ENCODE results near the gene AP2A1.
A peak's percentile ranks its signal among the peaks of the same experiment; 100 is the strongest.

The AP2A1 gene

DNA sequence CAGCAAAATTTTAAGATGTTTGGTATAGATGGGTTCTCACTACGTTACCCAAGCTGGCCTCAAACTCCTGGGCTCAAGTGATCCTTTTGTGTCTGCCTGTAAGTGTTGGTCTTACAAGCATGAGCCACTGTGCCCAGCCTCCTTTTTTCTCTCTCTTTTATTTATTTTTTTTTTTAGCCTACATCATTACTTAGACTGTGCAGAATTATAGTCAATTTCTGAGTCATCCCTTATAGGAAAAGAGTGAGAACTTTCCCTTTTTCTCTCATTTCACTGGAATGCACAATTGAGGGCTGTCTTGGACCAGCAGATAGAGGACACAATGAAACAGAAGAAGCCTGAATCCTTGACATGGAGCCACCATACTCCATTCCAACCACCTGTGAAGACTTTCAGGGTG, 17.0 kb upstream of the AP2A1 start:
- TF ChIP-seq, protein P1, sequence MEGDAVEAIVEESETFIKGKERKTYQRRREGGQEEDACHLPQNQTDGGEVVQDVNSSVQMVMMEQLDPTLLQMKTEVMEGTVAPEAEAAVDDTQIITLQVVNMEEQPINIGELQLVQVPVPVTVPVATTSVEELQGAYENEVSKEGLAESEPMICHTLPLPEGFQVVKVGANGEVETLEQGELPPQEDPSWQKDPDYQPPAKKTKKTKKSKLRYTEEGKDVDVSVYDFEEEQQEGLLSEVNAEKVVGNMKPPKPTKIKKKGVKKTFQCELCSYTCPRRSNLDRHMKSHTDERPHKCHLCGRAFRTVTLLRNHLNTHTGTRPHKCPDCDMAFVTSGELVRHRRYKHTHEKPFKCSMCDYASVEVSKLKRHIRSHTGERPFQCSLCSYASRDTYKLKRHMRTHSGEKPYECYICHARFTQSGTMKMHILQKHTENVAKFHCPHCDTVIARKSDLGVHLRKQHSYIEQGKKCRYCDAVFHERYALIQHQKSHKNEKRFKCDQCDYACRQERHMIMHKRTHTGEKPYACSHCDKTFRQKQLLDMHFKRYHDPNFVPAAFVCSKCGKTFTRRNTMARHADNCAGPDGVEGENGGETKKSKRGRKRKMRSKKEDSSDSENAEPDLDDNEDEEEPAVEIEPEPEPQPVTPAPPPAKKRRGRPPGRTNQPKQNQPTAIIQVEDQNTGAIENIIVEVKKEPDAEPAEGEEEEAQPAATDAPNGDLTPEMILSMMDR (IDR thresholded peaks at IDR 0.05; ENCODE audit: low read depth, low read length): no peak
- in situ Hi-C loops (cut with HindIII; ENCODE audit: low sequenced_read_pairs): no loop called here
- H3K4me3 ChIP-seq (ENCODE audit: low read depth, low read length): no peak overlapping the region
- DNase-seq (ENCODE audit: low read depth, low spot score): peak; percentile 48

DNA sequence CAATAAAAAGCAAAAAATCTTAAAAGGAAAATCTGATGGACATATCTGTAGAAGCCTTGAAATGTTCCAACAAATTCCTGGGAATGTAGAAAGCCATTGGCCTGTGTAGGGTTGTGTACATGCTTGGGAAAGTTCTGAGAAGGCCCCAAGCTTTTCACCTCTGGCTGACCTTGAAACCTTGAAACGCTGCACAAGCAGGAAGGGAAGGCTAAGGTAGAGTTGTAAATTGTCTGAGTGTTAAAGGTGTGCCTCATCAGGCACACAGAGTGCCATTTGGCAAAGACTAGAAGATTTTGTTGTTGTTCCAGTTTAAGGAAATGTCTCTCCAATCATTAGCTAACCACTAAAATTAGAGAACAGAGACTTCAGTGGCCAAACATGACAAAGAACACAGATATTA, 14.1 kb upstream of the AP2A1 start:
- no peak for DNase-seq (ENCODE audit: low read depth, low spot score)
- TF ChIP-seq, protein P1 (IDR thresholded peaks at IDR 0.05; ENCODE audit: low read depth, low read length): no peak
- H3K4me3 ChIP-seq (ENCODE audit: low read depth, low read length): no peak overlapping the region
- in situ Hi-C loops (cut with HindIII; ENCODE audit: low sequenced_read_pairs): no loop called here

DNA sequence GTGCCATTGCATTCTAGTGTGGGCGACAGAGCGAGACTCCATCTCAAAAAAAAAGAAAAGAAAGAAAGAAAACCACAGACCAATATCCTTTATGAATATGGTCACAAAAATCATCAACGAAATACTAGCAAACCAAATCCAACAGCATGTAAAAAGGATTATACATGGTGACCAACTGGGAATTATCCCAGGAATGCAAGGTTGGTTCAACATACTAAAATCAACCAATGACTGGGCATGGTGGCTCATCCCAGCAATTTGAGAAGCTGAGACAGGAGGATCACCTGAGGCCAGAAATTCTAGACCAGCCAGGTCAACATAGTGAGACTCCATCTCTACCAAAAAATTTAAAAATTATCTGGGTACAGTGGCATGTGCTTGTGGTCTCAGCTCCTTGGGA, 10.8 kb upstream of the AP2A1 start:
- TF ChIP-seq, protein P1 (IDR thresholded peaks at IDR 0.05; ENCODE audit: low read depth, low read length): no peak
- in situ Hi-C loops (cut with HindIII; ENCODE audit: low sequenced_read_pairs): no loop called here
- H3K4me3 ChIP-seq (ENCODE audit: low read depth, low read length): no peak overlapping the region
- DNase-seq (ENCODE audit: low read depth, low spot score): no peak

DNA sequence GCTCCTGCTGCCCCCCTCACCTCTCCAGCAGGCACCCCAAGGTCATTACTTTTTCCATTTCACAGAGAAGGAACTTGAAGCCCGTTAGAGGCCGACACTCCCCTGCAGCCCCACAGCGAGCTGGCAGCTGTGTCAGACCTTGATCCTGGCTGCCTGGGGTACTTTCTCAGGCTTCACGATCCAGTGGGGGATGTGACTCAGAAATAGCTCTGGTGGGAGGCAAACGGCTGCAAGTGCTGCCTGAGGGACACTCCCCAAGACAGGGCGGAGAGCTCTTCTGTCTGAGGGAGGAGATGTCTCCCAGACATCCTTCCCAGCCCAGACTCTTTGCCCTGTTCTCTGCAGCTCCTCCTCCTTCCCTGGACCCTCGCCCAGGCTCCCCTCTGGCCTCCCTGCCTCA, 8.5 kb upstream of the AP2A1 start:
- no peak overlapping the region for H3K4me3 ChIP-seq (ENCODE audit: low read depth, low read length)
- DNase-seq (ENCODE audit: low read depth, low spot score): peak; percentile 79
- in situ Hi-C loops (cut with HindIII; ENCODE audit: low sequenced_read_pairs): no loop called here
- TF ChIP-seq, protein P1 (IDR thresholded peaks at IDR 0.05; ENCODE audit: low read depth, low read length): no peak

DNA sequence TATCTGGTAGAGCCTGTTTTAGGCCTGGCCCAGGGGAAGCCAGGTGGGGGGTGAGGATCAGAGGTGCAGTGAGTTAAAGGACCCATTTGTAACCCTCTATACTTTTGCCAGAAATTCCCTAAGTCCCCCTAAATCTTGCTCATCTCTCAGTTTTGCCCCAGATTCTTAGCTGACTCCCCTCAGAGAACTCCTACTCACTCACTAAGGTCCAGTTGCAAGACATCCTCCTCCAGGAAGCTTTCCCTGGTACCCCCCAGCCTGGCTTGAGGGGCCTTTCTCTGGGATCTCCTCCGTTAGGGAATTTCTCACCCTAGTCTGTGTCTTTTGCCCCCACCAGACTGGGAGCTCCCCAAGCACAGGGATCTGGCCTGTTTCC, 5.6 kb upstream of the AP2A1 start:
- in situ Hi-C loops (cut with HindIII; ENCODE audit: low sequenced_read_pairs): no loop called here
- TF ChIP-seq, protein P1 (IDR thresholded peaks at IDR 0.05; ENCODE audit: low read depth, low read length): no peak
- no peak for DNase-seq (ENCODE audit: low read depth, low spot score)
- no peak overlapping the region for H3K4me3 ChIP-seq (ENCODE audit: low read depth, low read length)

DNA sequence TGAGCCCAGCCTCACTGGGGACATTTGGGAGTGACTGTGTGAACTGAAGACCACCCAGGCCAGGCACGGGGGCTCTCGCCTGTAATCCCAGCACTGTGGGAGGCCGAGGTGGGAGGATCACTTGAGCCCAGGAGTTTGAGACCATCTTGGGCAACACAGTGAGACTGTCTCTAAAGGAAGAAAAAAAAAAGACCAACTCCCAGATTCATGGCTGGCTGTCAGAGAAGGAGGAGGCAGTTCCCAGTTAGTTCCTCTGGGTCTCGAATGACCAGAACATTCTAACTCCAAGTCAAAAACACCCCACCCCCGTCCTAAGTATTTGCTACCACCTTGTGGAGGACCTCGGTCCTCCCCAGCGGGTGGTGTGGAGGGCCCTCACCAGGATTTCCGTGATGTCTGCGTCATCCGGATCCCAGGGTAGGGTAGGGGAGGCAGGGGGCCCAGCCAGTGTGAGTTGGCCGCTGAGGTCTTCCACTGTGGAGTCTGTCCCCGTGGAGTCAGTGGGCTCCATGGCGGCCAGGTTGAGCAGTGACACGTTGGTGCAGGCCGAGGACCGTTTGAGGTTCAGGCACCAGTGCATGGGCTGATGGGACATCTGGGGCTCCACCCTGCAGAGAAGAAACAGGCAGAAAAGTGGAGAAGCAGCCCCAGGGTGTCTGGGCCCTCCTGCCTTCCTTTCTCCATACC, 5.0 kb upstream of the AP2A1 start:
- TF ChIP-seq, protein P1 (IDR thresholded peaks at IDR 0.05; ENCODE audit: low read depth, low read length): peak; percentile 30
- DNase-seq (ENCODE audit: low read depth, low spot score): peak; percentile 54
- H3K4me3 ChIP-seq (ENCODE audit: low read depth, low read length): no peak overlapping the region

More for the DNA sequence above, 5.0 kb upstream of the AP2A1 start:
- in situ Hi-C loops (cut with HindIII; ENCODE audit: low sequenced_read_pairs): no loop called here

All from astrocyte of the spinal cord (primary cell).